Astrocyte of the spinal cord (primary cell): ENCODE measurements around the gene TNFRSF8.

ENCODE experiments used
- DNase-seq: peaks from one replicate; pipeline ENCODE4 v3.0.0; 2011; ENCODE audit warnings: low read depth, low spot score
- H3K4me3 ChIP-seq: 2 replicates; pipeline ENCODE4 v1.5.1; 2011; ENCODE audit warnings: low read depth, mild to moderate bottlenecking, low read length, moderate library complexity
- in situ Hi-C: cut with HindIII; loops from 2 replicates; pipeline ENCODE4 v1.10.0; 2017; ENCODE audit warnings: low sequenced_read_pairs
- TF ChIP-seq, protein P1 (sequence below): IDR thresholded peaks from 2 replicates; pipeline ENCODE4 v1.5.1; 2012; ENCODE audit warnings: low read depth, mild to moderate bottlenecking, low read length, inconsistent platforms

The TNFRSF8 gene

DNA sequence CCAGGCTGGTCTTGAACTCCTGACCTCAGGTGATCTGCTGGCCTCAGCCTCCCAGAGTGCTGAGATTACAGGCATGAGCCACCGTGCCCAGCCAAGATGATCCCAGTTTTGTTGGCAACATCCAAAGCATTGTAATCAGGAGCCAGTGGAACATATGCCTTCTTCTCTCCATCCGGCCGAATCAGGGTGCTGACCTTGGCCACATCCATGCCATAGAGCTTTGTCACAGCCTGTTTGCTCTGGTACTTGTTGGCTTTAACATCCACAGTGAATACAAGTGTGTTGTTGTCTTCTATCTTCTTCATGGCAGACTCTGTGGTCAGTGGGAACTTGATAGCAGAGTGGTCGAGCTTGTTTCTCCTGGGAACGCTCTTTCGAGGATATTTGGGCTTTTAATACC is 17.1 kb downstream of the TNFRSF8 start:
- TF ChIP-seq, protein P1, sequence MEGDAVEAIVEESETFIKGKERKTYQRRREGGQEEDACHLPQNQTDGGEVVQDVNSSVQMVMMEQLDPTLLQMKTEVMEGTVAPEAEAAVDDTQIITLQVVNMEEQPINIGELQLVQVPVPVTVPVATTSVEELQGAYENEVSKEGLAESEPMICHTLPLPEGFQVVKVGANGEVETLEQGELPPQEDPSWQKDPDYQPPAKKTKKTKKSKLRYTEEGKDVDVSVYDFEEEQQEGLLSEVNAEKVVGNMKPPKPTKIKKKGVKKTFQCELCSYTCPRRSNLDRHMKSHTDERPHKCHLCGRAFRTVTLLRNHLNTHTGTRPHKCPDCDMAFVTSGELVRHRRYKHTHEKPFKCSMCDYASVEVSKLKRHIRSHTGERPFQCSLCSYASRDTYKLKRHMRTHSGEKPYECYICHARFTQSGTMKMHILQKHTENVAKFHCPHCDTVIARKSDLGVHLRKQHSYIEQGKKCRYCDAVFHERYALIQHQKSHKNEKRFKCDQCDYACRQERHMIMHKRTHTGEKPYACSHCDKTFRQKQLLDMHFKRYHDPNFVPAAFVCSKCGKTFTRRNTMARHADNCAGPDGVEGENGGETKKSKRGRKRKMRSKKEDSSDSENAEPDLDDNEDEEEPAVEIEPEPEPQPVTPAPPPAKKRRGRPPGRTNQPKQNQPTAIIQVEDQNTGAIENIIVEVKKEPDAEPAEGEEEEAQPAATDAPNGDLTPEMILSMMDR: no peak
- DNase-seq: no peak
- in situ Hi-C loops: no loop called here
- H3K4me3 ChIP-seq: no peak overlapping the region

GRCh38 chr1:12080773-12081556 is 17.9 kb downstream of the TNFRSF8 start:
- H3K4me3 ChIP-seq: no peak overlapping the region
- in situ Hi-C loops: no loop called here
- no peak for DNase-seq
- TF ChIP-seq, protein P1: no peak

DNA sequence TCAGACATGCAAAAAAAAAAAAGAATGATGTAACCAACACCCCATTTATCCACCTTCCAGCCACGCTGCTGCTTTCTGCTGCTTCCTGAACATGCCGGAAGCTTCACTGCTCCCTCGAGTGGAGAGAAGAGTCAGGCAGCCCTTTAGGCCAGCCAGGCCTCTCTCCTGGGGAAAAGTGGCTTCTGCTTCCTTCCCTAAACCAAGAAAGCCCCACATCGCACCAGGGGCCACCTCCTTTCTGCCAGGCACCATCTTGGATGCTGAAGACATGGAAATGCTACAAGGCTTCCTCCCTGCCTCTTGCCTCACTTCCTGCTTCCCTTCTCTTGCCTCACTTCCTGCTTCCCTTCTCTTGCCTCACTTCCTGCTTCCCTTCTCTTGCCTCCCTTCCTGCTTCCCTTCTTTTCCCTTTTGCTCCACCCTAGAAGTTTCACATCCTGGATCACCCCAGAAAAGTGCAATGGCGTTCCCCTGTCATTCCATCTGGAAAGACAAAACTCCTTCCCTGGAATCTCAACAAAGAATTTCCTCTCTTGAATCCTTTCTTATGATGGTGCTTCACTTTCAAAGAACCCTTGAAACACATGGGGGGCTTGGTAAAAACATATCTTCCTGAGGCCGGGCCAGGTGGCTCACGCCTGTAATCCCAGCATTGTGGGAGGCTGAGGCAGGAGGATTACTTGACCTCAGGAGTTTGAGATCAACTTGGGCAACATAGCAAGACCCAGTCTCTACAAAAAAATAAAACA is 18.7 kb downstream of the TNFRSF8 start:
- no peak overlapping the region for H3K4me3 ChIP-seq
- in situ Hi-C loops: no loop called here
- DNase-seq: no peak
- TF ChIP-seq, protein P1: no peak

GRCh38 chr1:12082988-12083387 is 19.9 kb downstream of the TNFRSF8 start:
- in situ Hi-C loops: no loop called here
- TF ChIP-seq, protein P1: no peak
- H3K4me3 ChIP-seq: no peak overlapping the region
- no peak for DNase-seq

DNA sequence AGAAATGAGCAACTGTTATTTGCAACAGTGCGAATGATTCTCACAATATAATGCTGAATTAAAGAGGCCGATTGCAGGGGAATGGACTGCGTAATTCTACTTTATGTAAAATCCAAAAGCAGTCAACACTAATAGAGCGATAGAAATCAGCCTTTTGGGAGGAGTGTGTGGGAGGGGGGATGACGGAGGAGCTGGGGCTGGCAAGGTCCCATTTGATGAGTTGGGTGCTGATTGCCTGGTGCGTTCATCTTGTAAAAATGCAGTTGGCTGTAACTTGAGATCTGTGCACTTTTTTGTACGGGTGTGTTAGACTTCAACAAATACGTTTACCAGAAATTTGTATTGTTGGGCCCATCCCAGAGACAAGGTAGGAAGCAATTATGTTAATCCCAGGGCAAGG is 20.7 kb downstream of the TNFRSF8 start:
- H3K4me3 ChIP-seq: no peak overlapping the region
- in situ Hi-C loops: no loop called here
- TF ChIP-seq, protein P1: no peak
- DNase-seq: no peak

GRCh38 chr1:12085643-12086260 is 22.6 kb downstream of the TNFRSF8 start:
- TF ChIP-seq, protein P1: no peak
- in situ Hi-C loops: no loop called here
- no peak overlapping the region for H3K4me3 ChIP-seq
- no peak for DNase-seq
